ENCODE results near the gene MUCL3.
A peak's percentile ranks its signal among the peaks of the same experiment; 100 is the strongest.
"Not testable (repeated sequence)": the region's sequence is repeated elsewhere in the genome, so short reads cannot be mapped to it uniquely, and the experiment has no call there.

Gene MUCL3

GRCh38 chr6:30908700-30909099 lies 32.1 kb upstream of the MUCL3 start:
- no peak for DNase-seq (ENCODE audit: insufficient read length, low spot score)
- FAIRE-seq = no peak

- DNase-seq (ENCODE audit: insufficient read length, low spot score); FAIRE-seq: not testable (repeated sequence)
Measured at GRCh38 chr6:30910473-30910872, 30.3 kb upstream of the MUCL3 start.

DNA sequence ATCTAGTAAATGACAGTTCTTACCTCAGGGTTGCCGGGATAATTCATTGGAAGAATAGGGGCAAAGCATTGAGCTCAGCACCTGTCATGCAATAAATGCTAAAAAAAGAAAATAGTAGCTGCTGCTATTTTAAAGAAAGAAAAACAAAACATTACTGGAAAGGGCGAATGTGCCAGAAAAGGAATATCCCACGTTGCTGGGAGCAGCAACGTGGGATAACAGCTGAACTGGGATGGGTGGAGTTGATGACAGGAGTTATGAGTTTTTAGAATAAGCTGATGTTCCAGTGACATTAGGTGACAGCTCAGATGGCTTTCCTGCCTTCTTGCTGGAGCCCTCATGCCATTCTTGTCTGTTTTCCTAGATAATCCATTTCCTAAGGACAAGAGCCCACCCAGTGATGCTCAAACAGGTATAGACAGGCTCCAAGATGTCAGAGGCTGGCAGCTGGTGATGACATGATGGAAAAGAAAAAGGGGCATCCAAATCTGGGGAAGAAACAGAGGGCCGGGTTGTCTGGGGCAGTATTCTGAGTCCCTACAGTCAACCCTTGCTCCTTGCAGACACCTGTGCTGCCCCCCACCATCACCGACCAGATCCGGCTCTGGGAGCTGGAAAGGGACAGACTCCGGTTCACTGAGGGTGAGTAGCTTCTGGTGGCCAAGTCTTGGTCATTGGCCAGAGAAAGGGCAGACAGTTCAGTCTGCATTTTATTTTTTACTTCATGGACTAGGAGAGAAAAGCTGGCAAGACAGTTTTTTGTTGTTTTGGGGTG lies 27.8 kb upstream of the MUCL3 start:
- DNase-seq (ENCODE audit: insufficient read length, low spot score) (no peak), FAIRE-seq (no peak)

- no peak for FAIRE-seq
Measured at GRCh38 chr6:30913721-30914075, 27.1 kb upstream of the MUCL3 start.

GRCh38 chr6:30914076-30914853 lies 26.5 kb upstream of the MUCL3 start, which contains the start of gene VARS2:
Gene VARS2, plus strand, starts transcription at chr6:30914238. Its CDS starts 599 bp downstream, at chr6:30914837.
- FAIRE-seq (peak; percentile 84), DNase-seq (ENCODE audit: insufficient read length, low spot score) (peak; percentile 98)

More at GRCh38 chr6:30913721-30914075, 27.1 kb upstream of the MUCL3 start:
- DNase-seq (ENCODE audit: insufficient read length, low spot score) = no peak

DNA sequence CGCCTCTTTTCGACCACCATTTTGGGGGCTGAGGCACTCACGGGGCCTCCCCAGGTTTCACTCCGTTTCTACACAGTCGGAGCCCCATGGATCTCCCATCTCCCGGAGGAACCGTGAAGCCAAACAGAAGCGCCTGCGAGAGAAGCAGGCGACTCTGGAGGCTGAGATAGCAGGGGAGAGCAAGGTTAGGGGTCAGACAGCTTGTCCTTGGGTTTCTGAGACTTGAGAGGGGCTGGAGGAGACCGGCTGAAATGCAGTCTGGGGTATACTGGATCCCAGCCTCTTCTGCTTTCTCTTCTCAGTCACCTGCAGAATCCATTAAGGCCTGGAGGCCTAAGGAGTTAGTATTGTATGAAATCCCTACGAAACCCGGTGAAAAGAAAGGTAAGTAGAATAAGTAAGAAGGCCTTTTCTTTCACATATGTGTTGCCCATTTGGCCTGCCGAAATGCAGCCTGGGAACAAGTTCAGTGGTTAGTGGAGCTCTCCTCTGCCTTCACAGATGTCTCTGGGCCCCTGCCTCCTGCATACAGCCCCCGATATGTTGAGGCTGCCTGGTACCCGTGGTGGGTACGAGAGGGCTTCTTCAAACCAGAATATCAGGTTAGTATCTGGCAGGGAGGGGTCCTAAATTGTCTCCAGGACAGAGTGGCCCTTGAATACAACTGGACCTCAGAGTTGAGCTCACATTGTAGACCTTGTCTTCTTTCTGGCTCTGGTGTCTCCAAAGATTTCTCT lies 25.8 kb upstream of the MUCL3 start:
- FAIRE-seq (no peak), DNase-seq (ENCODE audit: insufficient read length, low spot score) (no peak)

GRCh38 chr6:30915591-30915946 lies 25.2 kb upstream of the MUCL3 start:
- FAIRE-seq = peak; percentile 76
- peak; percentile 64 for DNase-seq (ENCODE audit: insufficient read length, low spot score)

GRCh38 chr6:30917041-30917440 lies 23.7 kb upstream of the MUCL3 start:
- no peak for FAIRE-seq
- DNase-seq (ENCODE audit: insufficient read length, low spot score) = no peak

DNA sequence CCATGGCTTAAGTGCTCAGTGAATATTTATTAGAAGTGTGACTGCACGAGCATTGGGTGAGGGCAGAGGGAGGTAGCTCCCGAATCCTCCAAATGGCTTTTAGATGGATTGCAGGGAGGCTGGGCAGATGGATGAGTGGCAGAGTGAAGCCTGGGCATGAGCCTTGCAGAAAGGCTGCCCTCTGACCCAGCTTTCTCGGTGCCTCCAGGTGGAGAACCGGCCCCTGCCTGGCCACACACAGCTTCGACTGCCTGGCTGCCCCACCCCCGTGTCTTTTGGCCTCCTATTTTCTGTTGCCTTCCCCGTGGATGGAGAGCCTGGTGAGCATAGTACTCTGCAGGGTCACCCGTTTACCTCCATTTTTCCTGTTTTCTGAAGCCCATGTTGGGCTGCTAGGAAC lies 23.3 kb upstream of the MUCL3 start:
- DNase-seq (ENCODE audit: insufficient read length, low spot score) = no peak
- FAIRE-seq = no peak

DNA sequence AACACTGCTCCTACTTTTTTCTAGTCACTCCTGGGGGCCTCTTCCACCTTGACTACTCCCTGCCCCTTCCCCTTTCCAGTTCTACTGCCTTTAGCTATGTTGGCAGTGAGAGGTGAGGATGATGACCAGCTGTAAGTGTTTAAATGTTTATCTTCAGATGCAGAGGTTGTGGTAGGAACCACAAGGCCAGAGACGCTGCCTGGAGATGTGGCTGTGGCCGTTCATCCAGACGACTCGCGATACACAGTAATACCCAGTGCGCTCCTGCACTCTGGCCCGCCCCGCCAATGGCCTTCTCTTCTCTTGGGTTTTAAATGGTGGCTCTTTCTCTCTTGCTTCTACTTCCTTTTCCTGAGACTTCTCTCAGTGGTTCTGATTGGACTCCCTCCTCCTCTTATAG lies 22.1 kb upstream of the MUCL3 start:
- DNase-seq (ENCODE audit: insufficient read length, low spot score) = no peak
- no peak for FAIRE-seq

DNA sequence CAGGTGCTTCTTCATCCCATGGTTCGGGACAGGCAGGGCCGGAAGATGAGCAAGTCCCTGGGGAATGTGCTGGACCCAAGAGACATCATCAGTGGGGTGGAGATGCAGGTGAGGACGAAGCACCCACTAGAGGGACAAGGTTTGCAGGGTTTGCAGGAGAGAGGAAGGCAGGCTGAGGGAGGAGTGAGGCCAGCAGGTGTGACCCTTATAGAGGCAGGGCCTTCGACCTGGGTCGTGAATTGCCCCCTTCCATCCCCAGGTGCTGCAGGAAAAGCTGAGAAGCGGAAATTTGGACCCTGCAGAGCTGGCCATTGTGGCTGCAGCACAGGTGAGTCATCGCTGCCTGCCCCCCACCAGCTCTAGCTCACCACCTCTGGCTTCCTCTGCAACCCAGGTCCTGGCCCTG lies 18.3 kb upstream of the MUCL3 start:
- DNase-seq (ENCODE audit: insufficient read length, low spot score) (no peak), FAIRE-seq (no peak)

DNA sequence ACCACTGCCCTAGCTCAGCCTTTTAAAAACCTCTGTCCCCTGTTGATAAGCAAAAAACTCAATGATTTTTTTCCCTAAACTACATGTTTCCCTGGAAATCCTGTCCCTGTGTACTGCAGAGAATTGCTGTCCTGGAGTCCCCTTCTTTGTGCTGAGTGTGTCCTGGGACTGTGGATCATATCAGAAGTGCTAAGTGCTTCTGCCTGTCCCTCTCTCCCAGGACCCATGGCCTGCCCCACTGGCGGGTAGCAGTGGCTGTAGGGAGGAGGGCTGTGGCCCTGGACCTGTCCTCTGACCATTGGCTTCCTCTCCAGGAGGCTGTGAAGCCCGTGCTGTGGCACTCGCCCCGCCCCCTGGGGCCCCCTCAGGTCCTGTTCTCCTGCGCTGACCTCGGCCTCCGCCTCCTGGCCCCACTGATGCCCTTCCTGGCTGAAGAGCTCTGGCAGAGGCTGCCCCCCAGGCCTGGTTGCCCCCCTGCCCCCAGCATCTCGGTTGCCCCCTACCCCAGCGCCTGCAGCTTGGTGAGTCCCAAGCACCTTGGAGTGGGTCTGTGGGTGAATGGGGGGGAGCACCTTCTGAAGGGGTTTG lies 16.6 kb upstream of the MUCL3 start:
- FAIRE-seq; DNase-seq (ENCODE audit: insufficient read length, low spot score): not testable (repeated sequence)

- no peak for FAIRE-seq
- DNase-seq (ENCODE audit: insufficient read length, low spot score) = no peak
Measured at GRCh38 chr6:30926644-30927043, 14.1 kb upstream of the MUCL3 start.

DNA sequence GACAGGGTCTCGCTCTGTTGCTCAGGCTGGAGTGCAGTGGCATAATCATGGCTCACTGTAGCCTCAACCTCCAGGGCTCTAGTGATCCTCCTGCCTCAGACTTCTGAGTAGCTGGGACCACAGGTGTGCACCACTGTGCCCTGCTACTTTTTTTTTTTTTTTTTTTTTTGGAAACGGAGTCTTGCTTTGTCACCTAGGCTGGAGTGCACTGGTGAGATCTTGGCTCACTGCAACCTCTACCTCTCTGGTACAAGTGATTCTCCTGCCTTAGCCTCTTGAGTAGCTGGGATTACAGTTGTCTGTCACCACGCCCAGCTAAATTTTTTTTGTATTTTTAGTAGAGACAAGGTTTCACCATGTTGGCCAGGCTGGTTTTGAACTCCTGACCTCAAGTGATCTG lies 13.7 kb upstream of the MUCL3 start:
- not testable (repeated sequence) for DNase-seq (ENCODE audit: insufficient read length, low spot score); FAIRE-seq

GRCh38 chr6:30928677-30929076 lies 12.1 kb upstream of the MUCL3 start:
- DNase-seq (ENCODE audit: insufficient read length, low spot score) (no peak), FAIRE-seq (no peak)

- no peak for FAIRE-seq
Measured at GRCh38 chr6:30930506-30930905, 10.3 kb upstream of the MUCL3 start.

DNA sequence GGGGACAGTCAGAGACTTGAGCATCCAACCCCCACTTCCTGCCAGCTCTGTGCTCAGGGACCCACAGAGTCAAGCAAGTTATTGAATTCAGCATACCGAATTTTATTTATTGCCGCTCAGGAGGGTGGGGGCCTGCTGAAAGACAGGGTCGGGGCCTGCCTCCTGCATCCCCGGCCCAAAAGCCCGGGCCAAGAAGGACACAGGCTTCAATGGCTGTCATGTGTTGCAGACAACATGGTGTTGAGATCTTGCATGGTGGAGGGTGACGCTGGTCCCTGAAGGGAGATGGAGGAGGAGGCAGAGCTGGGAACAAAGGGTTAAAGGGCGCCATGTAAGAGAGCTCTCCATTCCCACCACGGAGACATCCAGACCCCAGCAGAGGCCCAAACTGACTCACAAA lies 9.5 kb upstream of the MUCL3 start:
- FAIRE-seq (no peak), DNase-seq (ENCODE audit: insufficient read length, low spot score) (no peak)

More at GRCh38 chr6:30930506-30930905, 10.3 kb upstream of the MUCL3 start:
- DNase-seq (ENCODE audit: insufficient read length, low spot score) = no peak

GRCh38 chr6:30931969-30932645 lies 8.7 kb upstream of the MUCL3 start, which contains the start of gene SFTA2:
Gene SFTA2, minus strand, starts transcription at chr6:30932170. Its CDS starts 74 bp downstream, at chr6:30932096.
- no peak for FAIRE-seq
- DNase-seq (ENCODE audit: insufficient read length, low spot score) = no peak

DNA sequence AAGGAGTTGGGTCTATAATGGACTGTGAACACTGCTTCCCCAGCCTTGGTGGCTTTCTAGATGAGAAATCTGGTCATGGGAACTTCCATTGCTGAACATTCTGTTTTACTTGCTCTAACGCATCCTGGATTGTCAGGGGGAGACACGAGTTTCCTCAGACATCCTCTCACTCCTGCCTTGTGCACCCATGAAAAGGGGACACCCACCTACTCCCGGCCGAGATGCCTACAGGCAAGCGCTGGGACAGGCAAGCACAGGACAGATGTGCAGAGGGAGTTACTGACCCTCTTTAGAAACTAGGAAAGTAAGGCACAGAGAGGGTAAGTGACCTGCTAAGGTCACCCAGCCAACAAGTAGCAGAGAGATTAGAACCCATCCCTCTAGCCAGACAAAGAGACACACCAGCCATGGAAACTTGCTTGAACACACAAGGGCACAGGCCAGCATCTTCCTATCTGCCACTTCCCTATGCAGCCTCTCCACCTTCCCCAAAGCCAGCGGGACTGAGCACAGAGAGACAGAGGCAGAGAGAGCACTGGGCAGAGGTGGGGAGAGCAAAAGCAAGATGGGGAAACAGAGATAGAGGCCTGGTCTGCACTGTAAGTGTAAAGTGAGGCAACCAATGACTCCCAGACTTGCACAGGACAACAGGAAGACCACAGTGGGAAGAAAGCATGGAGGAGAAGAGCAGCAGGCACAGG lies 8.0 kb upstream of the MUCL3 start:
- no peak for FAIRE-seq
- DNase-seq (ENCODE audit: insufficient read length, low spot score) = no peak

DNA sequence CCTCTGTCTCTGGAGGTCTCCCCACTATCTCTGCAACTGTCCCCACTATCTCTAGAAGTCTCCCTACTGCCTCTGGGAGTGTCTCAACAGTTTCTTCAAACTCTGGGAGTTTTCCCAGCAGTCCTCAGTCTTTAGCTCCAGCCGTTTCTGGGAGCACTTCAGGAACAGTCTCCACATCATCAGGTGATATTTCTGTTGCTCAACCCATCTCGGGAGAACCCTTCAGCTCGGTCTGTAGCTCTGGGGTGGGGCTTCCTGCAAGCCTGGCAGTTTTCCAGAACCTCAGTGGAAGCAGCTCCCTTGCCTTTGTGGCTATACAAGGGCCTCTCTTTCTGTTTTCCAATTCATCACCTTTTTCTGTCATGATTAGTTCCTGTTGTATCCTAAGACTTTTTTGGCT lies 5.8 kb upstream of the MUCL3 start:
- FAIRE-seq (no peak), DNase-seq (ENCODE audit: insufficient read length, low spot score) (no peak)

Data from GM19239 (cell line).